A549 (cell line): ENCODE measurements around the gene TRO.

Experiments used
- EP300 ChIP-seq, 2 experiments: fragments of >200 bp; sonication (Bioruptor Twin); formaldehyde crosslinking; IDR thresholded peaks; 2 replicates in 1 of 2; 3 replicates in 1 of 2; pipeline ENCODE4 v1.6.1; 2016 to 2017
- HMGXB4 ChIP-seq: fragments of 250-450 bp; sonication (Bioruptor Pico); IDR thresholded peaks from 2 replicates; pipeline ENCODE4 v1.5.0; 2021; ENCODE audit warnings: mild to moderate bottlenecking, moderate library complexity, borderline replicate concordance
- JUNB ChIP-seq: fragments of >200 bp; sonication (Bioruptor Twin); formaldehyde crosslinking; IDR thresholded peaks from 2 replicates; pipeline ENCODE4 v1.6.1; 2016
- NR3C1 ChIP-seq: fragments of >200 bp; sonication (Bioruptor Twin); formaldehyde crosslinking; IDR thresholded peaks from 3 replicates; pipeline ENCODE4 v1.6.1; 2017
- PHF8 ChIP-seq: fragments of 200-600 bp; sonication (generic); IDR thresholded peaks from 2 replicates; pipeline ENCODE4 v1.6.1; 2016; ENCODE audit warnings: low read depth, mild to moderate bottlenecking, antibody characterized with exemption, moderate library complexity, borderline replicate concordance
- POLR2A ChIP-seq: IDR thresholded peaks from 2 replicates; pipeline ENCODE4 v1.6.1; 2012; ENCODE audit warnings: mild to moderate bottlenecking, low read length
- RAD21 ChIP-seq, 2 experiments: fragments of >200 bp in 1 of 2; sonication (Bioruptor Twin) in 1 of 2; formaldehyde crosslinking in 1 of 2; IDR thresholded peaks in 1 of 2; conservative IDR thresholded peaks in 1 of 2; 2 replicates in 1 of 2; 3 replicates in 1 of 2; pipeline ENCODE4 v1.6.1; 2012 to 2018; ENCODE audit warnings: inconsistent platforms in 1 of 2
- RCOR1 ChIP-seq: fragments of 150-350 bp; IDR thresholded peaks from 2 replicates; pipeline ENCODE4 v1.6.1; 2014; ENCODE audit warnings: antibody characterized with exemption, low read length, low read depth
- RFX5 ChIP-seq: fragments of 450-650 bp; IDR thresholded peaks from 2 replicates; pipeline ENCODE4 v1.7.1; 2014; ENCODE audit warnings: antibody characterized with exemption, mild to moderate bottlenecking, moderate library complexity
- TF ChIP-seq, protein P1 (sequence below): fragments of >200 bp; sonication (Bioruptor Twin); formaldehyde crosslinking; IDR thresholded peaks from 3 replicates; pipeline ENCODE4 v1.5.1; 2016
- TF ChIP-seq, protein P2 (sequence below): fragments of 450-650 bp; IDR thresholded peaks from 2 replicates; pipeline ENCODE4 v1.6.1; 2014; ENCODE audit warnings: antibody characterized with exemption

GRCh38 chrX:54964766-54965497 lies 44.3 kb downstream of the TRO start:
- no peak for TF ChIP-seq NR3C1
- TF ChIP-seq, protein P1, sequence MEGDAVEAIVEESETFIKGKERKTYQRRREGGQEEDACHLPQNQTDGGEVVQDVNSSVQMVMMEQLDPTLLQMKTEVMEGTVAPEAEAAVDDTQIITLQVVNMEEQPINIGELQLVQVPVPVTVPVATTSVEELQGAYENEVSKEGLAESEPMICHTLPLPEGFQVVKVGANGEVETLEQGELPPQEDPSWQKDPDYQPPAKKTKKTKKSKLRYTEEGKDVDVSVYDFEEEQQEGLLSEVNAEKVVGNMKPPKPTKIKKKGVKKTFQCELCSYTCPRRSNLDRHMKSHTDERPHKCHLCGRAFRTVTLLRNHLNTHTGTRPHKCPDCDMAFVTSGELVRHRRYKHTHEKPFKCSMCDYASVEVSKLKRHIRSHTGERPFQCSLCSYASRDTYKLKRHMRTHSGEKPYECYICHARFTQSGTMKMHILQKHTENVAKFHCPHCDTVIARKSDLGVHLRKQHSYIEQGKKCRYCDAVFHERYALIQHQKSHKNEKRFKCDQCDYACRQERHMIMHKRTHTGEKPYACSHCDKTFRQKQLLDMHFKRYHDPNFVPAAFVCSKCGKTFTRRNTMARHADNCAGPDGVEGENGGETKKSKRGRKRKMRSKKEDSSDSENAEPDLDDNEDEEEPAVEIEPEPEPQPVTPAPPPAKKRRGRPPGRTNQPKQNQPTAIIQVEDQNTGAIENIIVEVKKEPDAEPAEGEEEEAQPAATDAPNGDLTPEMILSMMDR, result no peak
- no peak for TF ChIP-seq POLR2A
- TF ChIP-seq RAD21 (conservative IDR thresholded peaks at IDR 0.05 in 1 of 2, IDR thresholded peaks at IDR 0.05 in 1 of 2), result no peak
- no peak for TF ChIP-seq RCOR1
- no peak for TF ChIP-seq RFX5
- TF ChIP-seq, protein P2, sequence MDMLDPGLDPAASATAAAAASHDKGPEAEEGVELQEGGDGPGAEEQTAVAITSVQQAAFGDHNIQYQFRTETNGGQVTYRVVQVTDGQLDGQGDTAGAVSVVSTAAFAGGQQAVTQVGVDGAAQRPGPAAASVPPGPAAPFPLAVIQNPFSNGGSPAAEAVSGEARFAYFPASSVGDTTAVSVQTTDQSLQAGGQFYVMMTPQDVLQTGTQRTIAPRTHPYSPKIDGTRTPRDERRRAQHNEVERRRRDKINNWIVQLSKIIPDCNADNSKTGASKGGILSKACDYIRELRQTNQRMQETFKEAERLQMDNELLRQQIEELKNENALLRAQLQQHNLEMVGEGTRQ, result no peak
- TF ChIP-seq PHF8, result no peak
- TF ChIP-seq HMGXB4, result no peak
- TF ChIP-seq JUNB, result no peak
- TF ChIP-seq EP300 (IDR thresholded peaks at IDR 0.05), result no peak
